Stomach (tissue), 9 donors: ENCODE data around the gene RXRA. TPM values are rescaled to one million over a fixed set of nuclear protein-coding genes. Genes with fewer than 3 reads are reported as not detected.

ENCODE experiments used
- DNase-seq, 2 donors: peaks; one replicate each; pipeline versions ENCODE4 v3.0.0 to v3.0.0-alpha.2; 2013 to 2019
- H3K27ac ChIP-seq, 5 donors: fragments of 200-600 bp in 4 of 5; sonication (generic) in 4 of 5; one replicate each; pipeline ENCODE4 v1.5.1; 2013 to 2019; ENCODE audit warnings: mild to moderate bottlenecking in 1 of 5, moderate library complexity in 1 of 5
- H3K27me3 ChIP-seq, 3 donors: fragments of 200-600 bp; sonication (generic); one replicate each; pipeline ENCODE4 v1.5.1; 2017 to 2019; ENCODE audit warnings: mixed run types in 1 of 3
- H3K36me3 ChIP-seq, 4 donors: fragments of 200-600 bp; sonication (generic); 1 replicate in 3 of 4; 2 replicates in 1 of 4; pipeline ENCODE4 v1.5.1; 2016 to 2019
- H3K4me1 ChIP-seq, 4 donors: fragments of 200-600 bp; sonication (generic); one replicate each; pipeline ENCODE4 v1.5.1; 2016 to 2019
- H3K4me3 ChIP-seq, 4 donors: fragments of 200-600 bp; sonication (generic) in 3 of 4; one replicate each; pipeline ENCODE4 v1.5.1; 2016 to 2019; ENCODE audit warnings: mild to moderate bottlenecking in 1 of 4
- H3K9me3 ChIP-seq, 4 donors: fragments of 200-600 bp; sonication (generic); one replicate each; pipeline ENCODE4 v1.5.1; 2016 to 2019
- EP300 ChIP-seq: sonication (generic); formaldehyde crosslinking; IDR thresholded peaks from one replicate; pipeline ENCODE4 v1.6.1; 2017; ENCODE audit warnings: antibody characterized with exemption
- POLR2A ChIP-seq, 4 donors: fragments of 450-650 bp; IDR thresholded peaks; one replicate each; pipeline ENCODE4 v1.6.1; 2016; ENCODE audit warnings: antibody characterized with exemption in 4 of 4, control low read depth in 2 of 4, mild to moderate bottlenecking in 1 of 4, moderate library complexity in 1 of 4
- POLR2AphosphoS5 ChIP-seq, 3 donors: sonication (generic); formaldehyde crosslinking; IDR thresholded peaks; one replicate each; pipeline ENCODE4 v1.6.1; 2016; ENCODE audit warnings: antibody characterized with exemption in 3 of 3
- WGBS, 5 donors: extraction: QIAGEN DNeasy Blood & Tissue Kit in 3 of 5; methylation state at CpG; one replicate each; pipeline versions ENCODE4 v1.1.5 to v1.1.7; 2013 to 2018; 5-methylcytosine and 5-hydroxymethylcytosine counted together
- intact Hi-C: fragments of 100-400 bp; cut with DNase I; formaldehyde crosslinking; loops from one replicate; pipeline ENCODE4 v1.15.1; 2023; ENCODE audit warnings: low total_unique reads
- polyA plus RNA-seq, 3 donors: library from polyadenylated mRNA; stranded (reverse); fragments of 200-250 nt; gene quantifications; one replicate each; pipeline ENCODE4 v1.2.3, GENCODE V29; 2013
- total RNA-seq, 5 donors: library from RNA; depleted of rRNA; stranded (reverse); fragments of >200 nt; gene quantifications; one replicate each; pipeline versions ENCODE4 v1.1.0 to v1.2.3, GENCODE V29; 2014 to 2016
- TF ChIP-seq, protein P1 (sequence below), 7 experiments: fragments of 450-650 bp in 4 of 7; fragments of 200-600 bp in 3 of 7; sonication (generic) in 3 of 7; IDR thresholded peaks; one replicate each; pipeline ENCODE4 v1.5.1; 2016 to 2019; ENCODE audit warnings: antibody characterized with exemption in 7 of 7, control low read depth in 2 of 7, mild to moderate bottlenecking in 1 of 7
- donor health status: healthy with polysubstance abuse.
- donor health status: Bipolar disorder and iron deficiency.
- donor health status: healthy.

Gene RXRA
- total and polyA plus RNA-seq, 8 donors = 14.0 to 68.4 (median 29.3) TPM

DNA sequence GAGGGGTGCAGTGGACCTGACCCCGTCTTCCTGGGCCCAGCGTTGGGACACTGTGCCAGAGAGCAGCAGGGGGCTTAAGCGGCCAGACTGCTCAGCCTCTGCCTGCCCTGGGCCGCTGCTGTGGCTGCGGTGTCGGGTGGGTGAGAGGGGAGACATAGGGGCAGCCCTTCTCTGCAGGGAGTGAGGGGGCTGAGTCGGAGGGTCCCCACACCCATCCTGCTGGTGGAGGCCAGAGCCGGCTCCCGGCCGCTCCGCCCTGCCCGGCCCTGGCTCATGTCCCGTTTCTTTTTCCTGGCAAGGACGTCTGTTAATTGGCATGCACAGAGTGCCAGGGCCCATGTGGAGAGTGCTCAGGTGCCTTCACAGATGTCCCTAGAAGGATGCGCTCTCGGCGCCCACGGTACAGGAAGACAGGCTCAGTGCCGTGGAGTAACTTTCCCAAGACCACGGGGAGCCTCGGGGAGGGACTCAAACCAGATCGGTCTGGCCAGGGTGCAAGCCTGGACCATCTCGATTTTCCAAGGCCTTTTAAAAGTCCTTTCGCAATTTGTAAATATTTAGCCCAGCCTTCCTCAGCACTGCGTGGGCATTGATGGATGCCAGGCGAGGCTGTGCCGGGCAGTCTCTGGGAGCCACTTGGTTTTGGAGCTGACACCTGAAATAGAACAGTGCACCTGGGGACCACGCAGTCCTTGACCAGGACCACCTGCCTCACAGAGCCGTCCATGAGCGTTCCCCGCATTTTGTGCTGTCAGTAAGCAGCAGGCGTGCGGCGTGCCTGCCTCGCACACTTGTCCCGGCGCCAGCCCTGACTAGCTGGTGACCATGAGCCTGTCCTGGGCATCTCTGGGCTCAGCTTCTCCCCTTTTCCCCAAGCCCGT lies 60.9 kb downstream of the RXRA start:
- H3K9me3 ChIP-seq = no peaks in the 10 kb centered on the region
- peaks cover 89 to 100% (median 98%) of the 10 kb centered on the region in 4 donors for H3K4me1 ChIP-seq
- TF ChIP-seq EP300 (peak; percentile 55), POLR2AphosphoS5 (IDR thresholded peaks at IDR 0.05) (peak in 2 of 3 donors; percentile 85 to 88), POLR2A (IDR thresholded peaks at IDR 0.05) (no peak)
- TF ChIP-seq, protein P1, sequence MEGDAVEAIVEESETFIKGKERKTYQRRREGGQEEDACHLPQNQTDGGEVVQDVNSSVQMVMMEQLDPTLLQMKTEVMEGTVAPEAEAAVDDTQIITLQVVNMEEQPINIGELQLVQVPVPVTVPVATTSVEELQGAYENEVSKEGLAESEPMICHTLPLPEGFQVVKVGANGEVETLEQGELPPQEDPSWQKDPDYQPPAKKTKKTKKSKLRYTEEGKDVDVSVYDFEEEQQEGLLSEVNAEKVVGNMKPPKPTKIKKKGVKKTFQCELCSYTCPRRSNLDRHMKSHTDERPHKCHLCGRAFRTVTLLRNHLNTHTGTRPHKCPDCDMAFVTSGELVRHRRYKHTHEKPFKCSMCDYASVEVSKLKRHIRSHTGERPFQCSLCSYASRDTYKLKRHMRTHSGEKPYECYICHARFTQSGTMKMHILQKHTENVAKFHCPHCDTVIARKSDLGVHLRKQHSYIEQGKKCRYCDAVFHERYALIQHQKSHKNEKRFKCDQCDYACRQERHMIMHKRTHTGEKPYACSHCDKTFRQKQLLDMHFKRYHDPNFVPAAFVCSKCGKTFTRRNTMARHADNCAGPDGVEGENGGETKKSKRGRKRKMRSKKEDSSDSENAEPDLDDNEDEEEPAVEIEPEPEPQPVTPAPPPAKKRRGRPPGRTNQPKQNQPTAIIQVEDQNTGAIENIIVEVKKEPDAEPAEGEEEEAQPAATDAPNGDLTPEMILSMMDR (IDR thresholded peaks at IDR 0.05) = no peak
- DNase-seq = peak; percentile 58 to 75
- WGBS, 5 donors = 34 to 46% (median 37%) methylated on average over 25 to 38 of the region's 38 CpGs
- H3K27ac ChIP-seq = peak overlapping the region in 4 of 5 donors; percentile 54 to 86 (median 68)
- intact Hi-C loops = no loop called here
- H3K27me3 ChIP-seq = no peaks in the 10 kb centered on the region
- H3K4me3 ChIP-seq = peak overlapping the region in 1 of 4 donors; percentile 3
- H3K36me3 ChIP-seq = peaks cover 0 to 5% (median 0%) of the 10 kb centered on the region in 4 donors

DNA sequence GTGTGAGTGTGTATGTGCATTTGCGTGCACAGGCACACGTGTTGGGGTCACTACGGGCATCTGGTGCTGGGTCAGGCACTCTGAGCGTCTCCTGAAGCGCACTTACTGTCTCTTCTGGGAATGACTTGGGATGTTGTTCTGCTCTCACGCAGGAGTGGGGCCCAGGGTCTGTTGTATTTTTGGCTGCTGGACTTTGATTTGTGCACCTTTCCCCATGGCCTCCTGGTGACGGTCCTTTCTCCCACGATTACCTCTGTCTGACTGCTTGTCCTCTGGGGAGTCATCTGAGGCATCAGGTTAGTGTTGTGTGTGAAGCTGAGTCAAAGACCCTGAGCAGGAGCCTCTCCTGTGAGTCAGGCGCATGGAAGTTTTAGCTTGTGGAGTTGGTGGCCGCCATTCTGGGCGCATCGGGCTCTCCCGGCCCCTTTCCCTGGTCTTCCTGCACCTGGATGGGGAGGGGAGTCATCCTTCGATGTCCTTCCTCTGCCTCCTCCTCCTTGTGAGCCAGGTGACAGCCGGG lies 62.1 kb downstream of the RXRA start:
- intact Hi-C loops = no loop called here
- Histone ChIP-seq H3K27me3 (no peaks in the 10 kb centered on the region), H3K9me3 (no peaks in the 10 kb centered on the region), H3K4me1 (peaks cover 78 to 100% (median 98%) of the 10 kb centered on the region in 4 donors), H3K4me3 (no peak overlapping the region), H3K36me3 (peaks cover 0 to 5% (median 0%) of the 10 kb centered on the region in 4 donors), H3K27ac (peak overlapping the region in 2 of 5 donors; percentile 73 to 86)
- DNase-seq = no peak
- no peak for TF ChIP-seq EP300
- no peak for TF ChIP-seq POLR2A (IDR thresholded peaks at IDR 0.05)
- TF ChIP-seq, protein P1 (IDR thresholded peaks at IDR 0.05) = no peak
- no peak for TF ChIP-seq POLR2AphosphoS5 (IDR thresholded peaks at IDR 0.05)
- 73 to 92% (median 91%) methylated on average over 13 to 15 of the region's 15 CpGs for WGBS, 5 donors

DNA sequence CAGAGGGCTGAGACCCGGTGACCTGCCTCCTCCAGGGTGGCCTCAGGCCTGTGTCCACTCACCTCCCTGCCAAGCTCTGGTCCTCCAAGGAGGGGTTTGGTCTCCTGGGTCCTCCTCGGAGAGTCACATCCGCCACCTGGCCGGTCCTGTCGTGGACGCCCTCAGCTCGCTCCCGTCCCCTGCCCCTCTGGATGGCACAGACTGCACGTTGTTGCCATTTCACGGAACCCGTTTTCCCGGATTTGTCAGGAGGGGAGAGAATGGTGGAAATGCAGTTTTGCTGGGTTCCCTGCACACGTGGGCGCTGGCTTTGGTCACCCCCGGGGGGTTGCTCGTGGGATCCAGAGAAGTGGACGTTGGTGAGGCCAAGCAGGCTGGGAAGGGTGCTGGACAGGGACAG lies 62.7 kb downstream of the RXRA start:
- Histone ChIP-seq H3K9me3 (no peaks in the 10 kb centered on the region), H3K36me3 (peaks cover 0 to 5% (median 0%) of the 10 kb centered on the region in 4 donors), H3K27me3 (no peaks in the 10 kb centered on the region), H3K4me1 (peaks cover 73 to 100% (median 97%) of the 10 kb centered on the region in 4 donors), H3K27ac (peak overlapping the region in 2 of 5 donors; percentile 73 to 86), H3K4me3 (no peak overlapping the region)
- no peak for DNase-seq
- no peak for TF ChIP-seq EP300
- no peak for TF ChIP-seq POLR2AphosphoS5 (IDR thresholded peaks at IDR 0.05)
- no peak for TF ChIP-seq POLR2A (IDR thresholded peaks at IDR 0.05)
- TF ChIP-seq, protein P1 (IDR thresholded peaks at IDR 0.05) = no peak
- intact Hi-C loops = no loop called here
- WGBS, 5 donors = 78 to 84% (median 80%) methylated on average over 9 to 17 of the region's 17 CpGs

DNA sequence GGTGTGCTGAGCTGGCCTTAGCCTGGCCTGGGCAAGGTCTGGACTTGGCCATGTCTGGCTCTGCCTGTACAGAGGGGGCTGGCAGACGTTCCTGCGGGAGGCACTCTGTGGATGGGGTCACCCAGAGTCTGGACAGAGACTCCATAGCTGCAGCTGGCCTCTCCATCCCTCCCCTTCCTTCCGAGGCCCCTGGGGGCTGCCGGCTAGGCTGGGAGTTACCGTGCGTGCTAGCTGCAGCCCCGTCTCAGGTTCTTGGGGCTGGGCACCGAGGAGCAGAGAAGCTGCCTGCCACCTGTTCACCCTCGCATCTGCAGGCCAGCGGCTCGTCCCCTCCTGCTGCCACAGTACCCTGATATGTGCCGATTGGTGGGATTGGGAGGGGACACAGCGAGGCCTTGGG lies 63.4 kb downstream of the RXRA start:
- Histone ChIP-seq H3K4me1 (peaks cover 72 to 99% (median 96%) of the 10 kb centered on the region in 4 donors), H3K9me3 (no peaks in the 10 kb centered on the region), H3K36me3 (peaks cover 0 to 5% (median 0%) of the 10 kb centered on the region in 4 donors), H3K4me3 (no peak overlapping the region), H3K27ac (peak overlapping the region in 2 of 5 donors; percentile 61 to 73), H3K27me3 (no peaks in the 10 kb centered on the region)
- no peak for DNase-seq
- TF ChIP-seq POLR2AphosphoS5 (IDR thresholded peaks at IDR 0.05) (no peak), POLR2A (IDR thresholded peaks at IDR 0.05) (no peak), EP300 (no peak)
- TF ChIP-seq, protein P1 (IDR thresholded peaks at IDR 0.05) = no peak
- 78 to 91% (median 88%) methylated on average over 10 to 13 of the region's 13 CpGs for WGBS, 5 donors
- intact Hi-C loops = no loop called here
